ENCODE measurements around the gene ADPRHL1.

The ADPRHL1 gene

DNA sequence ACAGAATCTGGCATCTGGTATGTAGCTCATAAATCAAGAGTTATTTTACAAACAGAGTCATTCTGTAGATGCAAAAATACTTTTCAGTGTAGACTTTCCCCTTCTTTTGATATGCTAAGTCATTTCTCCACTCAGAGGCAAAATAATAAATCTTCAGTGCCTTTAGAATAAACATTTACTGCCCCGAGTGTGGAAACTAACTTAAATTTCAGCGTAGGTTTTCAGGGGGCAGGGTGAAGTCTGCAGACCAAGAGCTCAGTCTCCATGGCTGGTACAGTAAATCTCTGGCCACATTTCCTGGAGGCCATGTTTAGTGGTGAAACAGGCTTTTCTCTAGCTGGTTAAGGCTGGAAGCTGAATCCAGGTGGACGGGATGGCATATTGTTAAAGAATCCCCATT lies 13.1 kb upstream of the ADPRHL1 start:
- no peak for DNase-seq (ENCODE audit: low read depth, low spot score)
- Histone ChIP-seq H3K9ac (ENCODE audit: insufficient read length) (no peak overlapping the region), H3K27ac (peak overlapping the region; percentile 79), H3K36me3 (ENCODE audit: insufficient read depth, low read length) (peaks cover 17% of the 10 kb centered on the region), H3K4me3 (no peak overlapping the region), H3K9me3 (ENCODE audit: low read depth, low read length) (no peaks in the 10 kb centered on the region)
- TF ChIP-seq FOXP2 (optimal IDR thresholded peaks at IDR 0.05; ENCODE audit: control extremely low read depth, extremely low read length, insufficient read depth) (no peak), EZH2 (IDR thresholded peaks at IDR 0.05) (no peak), POLR2AphosphoS5 (IDR thresholded peaks at IDR 0.05; ENCODE audit: borderline replicate concordance, low read depth, low read length) (no peak)

DNA sequence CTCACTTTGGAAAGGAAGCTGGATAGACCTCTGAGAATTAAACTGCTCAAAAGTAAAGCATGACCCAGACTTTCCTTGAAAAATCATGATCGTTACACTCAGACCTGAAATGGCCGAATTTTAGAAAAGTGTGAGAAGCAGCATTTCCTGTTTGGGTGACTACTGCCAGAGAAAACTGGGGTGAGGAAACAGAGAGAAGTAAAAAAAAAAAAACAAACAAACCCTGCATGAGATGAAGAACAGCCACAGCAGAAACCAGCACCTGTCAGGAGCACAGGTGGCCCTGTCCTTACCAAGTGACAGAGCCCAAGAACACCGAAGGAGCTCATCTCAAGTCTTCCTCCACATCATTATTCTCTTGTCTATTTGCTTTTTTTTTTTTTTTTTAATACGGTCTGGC lies 12.0 kb upstream of the ADPRHL1 start:
- Histone ChIP-seq H3K9me3 (ENCODE audit: low read depth, low read length) (no peaks in the 10 kb centered on the region), H3K4me3 (no peak overlapping the region), H3K27ac (no peak overlapping the region), H3K9ac (ENCODE audit: insufficient read length) (no peak overlapping the region), H3K36me3 (ENCODE audit: insufficient read depth, low read length) (peaks cover 27% of the 10 kb centered on the region)
- TF ChIP-seq EZH2 (IDR thresholded peaks at IDR 0.05) (no peak), FOXP2 (optimal IDR thresholded peaks at IDR 0.05; ENCODE audit: control extremely low read depth, extremely low read length, insufficient read depth) (no peak), POLR2AphosphoS5 (IDR thresholded peaks at IDR 0.05; ENCODE audit: borderline replicate concordance, low read depth, low read length) (no peak)
- DNase-seq (ENCODE audit: low read depth, low spot score) = no peak

DNA sequence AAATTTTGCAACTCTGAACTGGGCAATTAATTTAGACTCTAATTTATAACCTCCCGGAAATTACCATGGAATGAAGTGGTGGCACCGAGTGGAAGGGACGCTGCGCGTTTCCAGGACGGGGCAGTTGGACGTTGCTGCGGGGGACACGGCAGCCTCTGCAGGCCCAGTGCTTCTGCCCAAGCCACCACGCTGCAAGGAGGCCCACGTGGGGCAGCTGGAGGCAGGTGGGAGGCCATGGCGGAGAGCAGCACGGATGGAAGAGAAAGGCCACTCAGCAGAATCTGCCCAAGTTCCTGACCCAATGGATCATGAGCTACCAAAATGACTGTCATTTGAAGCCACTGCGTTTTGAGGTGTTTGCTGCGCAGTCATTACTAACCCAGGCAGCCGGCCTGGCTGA lies 11.2 kb upstream of the ADPRHL1 start:
- Histone ChIP-seq H3K27ac (no peak overlapping the region), H3K9ac (ENCODE audit: insufficient read length) (no peak overlapping the region), H3K9me3 (ENCODE audit: low read depth, low read length) (no peaks in the 10 kb centered on the region), H3K4me3 (no peak overlapping the region), H3K36me3 (ENCODE audit: insufficient read depth, low read length) (peaks cover 36% of the 10 kb centered on the region)
- TF ChIP-seq FOXP2 (optimal IDR thresholded peaks at IDR 0.05; ENCODE audit: control extremely low read depth, extremely low read length, insufficient read depth) (no peak), EZH2 (IDR thresholded peaks at IDR 0.05) (no peak), POLR2AphosphoS5 (IDR thresholded peaks at IDR 0.05; ENCODE audit: borderline replicate concordance, low read depth, low read length) (no peak)
- no peak for DNase-seq (ENCODE audit: low read depth, low spot score)

DNA sequence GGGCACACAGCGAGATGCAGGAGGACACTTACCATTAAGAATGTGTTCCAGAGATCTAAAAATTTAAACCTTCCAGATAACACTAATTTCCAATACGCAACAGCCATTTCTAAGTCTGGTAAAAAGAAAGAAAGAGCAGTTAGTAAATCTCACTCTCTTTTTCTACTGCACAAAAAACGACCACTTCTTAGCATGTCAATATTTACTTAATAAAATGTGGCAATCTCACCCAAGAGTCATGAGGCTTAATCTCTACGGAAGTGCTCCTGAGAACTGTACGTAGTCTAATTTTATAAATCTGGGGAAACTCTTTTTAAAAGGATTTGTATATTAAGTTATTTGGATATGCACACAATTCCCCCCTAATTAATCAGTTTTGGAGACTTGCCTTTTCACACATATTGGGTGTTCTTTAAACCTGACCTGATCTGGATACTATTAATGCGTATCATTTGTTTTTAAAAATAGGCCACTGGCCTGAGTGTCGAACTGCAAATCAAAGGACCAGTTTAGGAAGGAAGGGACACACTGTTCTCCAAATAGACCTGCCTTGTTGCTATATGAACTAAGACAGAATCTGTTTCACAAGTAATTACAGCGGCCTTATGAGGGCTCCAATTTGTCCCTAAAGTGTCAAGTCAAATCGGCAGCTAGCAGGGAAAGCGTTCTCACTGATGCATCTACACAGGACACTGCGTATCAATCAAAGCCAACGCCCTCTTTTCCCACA lies 7.9 kb upstream of the ADPRHL1 start:
- Histone ChIP-seq H3K4me3 (no peak overlapping the region), H3K36me3 (ENCODE audit: insufficient read depth, low read length) (peaks cover 25% of the 10 kb centered on the region), H3K9ac (ENCODE audit: insufficient read length) (no peak overlapping the region), H3K27ac (no peak overlapping the region), H3K9me3 (ENCODE audit: low read depth, low read length) (no peaks in the 10 kb centered on the region)
- TF ChIP-seq EZH2 (IDR thresholded peaks at IDR 0.05) (no peak), FOXP2 (optimal IDR thresholded peaks at IDR 0.05; ENCODE audit: control extremely low read depth, extremely low read length, insufficient read depth) (no peak)
- no peak for DNase-seq (ENCODE audit: low read depth, low spot score)

DNA sequence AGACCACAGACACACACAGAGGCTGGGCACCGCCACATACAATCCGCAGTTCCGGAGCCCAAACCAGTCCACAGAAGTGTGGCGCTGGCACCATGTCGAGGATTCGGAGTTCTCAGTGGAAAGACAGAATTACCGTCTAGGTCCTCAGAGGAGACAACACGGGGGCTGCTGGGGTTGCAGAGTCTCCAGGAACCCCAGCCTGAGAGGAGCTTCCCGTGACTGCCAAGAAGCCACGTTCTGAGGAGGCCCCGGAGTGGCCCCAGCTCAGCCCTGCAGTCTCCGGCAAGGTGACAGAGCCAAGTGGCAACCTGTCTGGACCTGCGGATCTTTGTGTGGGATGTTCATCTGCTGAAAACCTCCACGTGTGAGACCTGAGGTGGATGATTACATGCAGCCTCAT lies 7.3 kb upstream of the ADPRHL1 start:
- H3K9me3 ChIP-seq (ENCODE audit: low read depth, low read length) = no peaks in the 10 kb centered on the region
- DNase-seq (ENCODE audit: low read depth, low spot score) = no peak
- no peak overlapping the region for H3K27ac ChIP-seq
- H3K9ac ChIP-seq (ENCODE audit: insufficient read length) = no peak overlapping the region
- TF ChIP-seq EZH2 (IDR thresholded peaks at IDR 0.05) = no peak
- TF ChIP-seq FOXP2 (optimal IDR thresholded peaks at IDR 0.05; ENCODE audit: control extremely low read depth, extremely low read length, insufficient read depth) = no peak
- no peak for TF ChIP-seq POLR2AphosphoS5 (IDR thresholded peaks at IDR 0.05; ENCODE audit: borderline replicate concordance, low read depth, low read length)
- no peak overlapping the region for H3K4me3 ChIP-seq
- H3K36me3 ChIP-seq (ENCODE audit: insufficient read depth, low read length) = peaks cover 23% of the 10 kb centered on the region

DNA sequence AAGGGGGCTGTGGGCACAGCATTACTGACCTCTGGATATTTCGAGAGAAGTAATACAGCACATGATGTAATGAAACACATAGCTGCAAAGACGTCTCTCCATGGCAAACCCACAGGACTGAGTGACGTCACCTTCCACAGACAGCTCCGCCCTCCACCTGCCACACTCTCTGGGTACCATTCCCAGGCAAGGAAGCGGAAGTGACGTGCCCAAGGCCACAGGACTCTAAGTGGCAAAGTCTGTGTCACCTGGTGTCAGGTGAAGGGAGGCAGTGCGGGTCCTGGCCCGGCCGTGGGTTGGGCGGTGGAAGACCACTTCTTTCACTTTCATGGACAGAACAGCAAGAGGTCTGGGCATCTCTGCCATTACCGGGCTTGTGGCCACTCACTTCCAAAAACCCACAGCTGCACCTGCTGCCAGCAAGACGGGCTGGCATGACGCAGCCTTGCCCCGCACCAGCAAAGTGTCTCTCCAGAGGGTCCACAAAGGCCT lies 6.8 kb upstream of the ADPRHL1 start:
- no peaks in the 10 kb centered on the region for H3K9me3 ChIP-seq (ENCODE audit: low read depth, low read length)
- no peak for TF ChIP-seq FOXP2 (optimal IDR thresholded peaks at IDR 0.05; ENCODE audit: control extremely low read depth, extremely low read length, insufficient read depth)
- TF ChIP-seq POLR2AphosphoS5 (IDR thresholded peaks at IDR 0.05; ENCODE audit: borderline replicate concordance, low read depth, low read length) = no peak
- TF ChIP-seq EZH2 (IDR thresholded peaks at IDR 0.05) = no peak
- H3K4me3 ChIP-seq = no peak overlapping the region
- no peak overlapping the region for H3K9ac ChIP-seq (ENCODE audit: insufficient read length)
- no peak for DNase-seq (ENCODE audit: low read depth, low spot score)
- H3K27ac ChIP-seq = no peak overlapping the region
- H3K36me3 ChIP-seq (ENCODE audit: insufficient read depth, low read length) = peaks cover 25% of the 10 kb centered on the region

DNA sequence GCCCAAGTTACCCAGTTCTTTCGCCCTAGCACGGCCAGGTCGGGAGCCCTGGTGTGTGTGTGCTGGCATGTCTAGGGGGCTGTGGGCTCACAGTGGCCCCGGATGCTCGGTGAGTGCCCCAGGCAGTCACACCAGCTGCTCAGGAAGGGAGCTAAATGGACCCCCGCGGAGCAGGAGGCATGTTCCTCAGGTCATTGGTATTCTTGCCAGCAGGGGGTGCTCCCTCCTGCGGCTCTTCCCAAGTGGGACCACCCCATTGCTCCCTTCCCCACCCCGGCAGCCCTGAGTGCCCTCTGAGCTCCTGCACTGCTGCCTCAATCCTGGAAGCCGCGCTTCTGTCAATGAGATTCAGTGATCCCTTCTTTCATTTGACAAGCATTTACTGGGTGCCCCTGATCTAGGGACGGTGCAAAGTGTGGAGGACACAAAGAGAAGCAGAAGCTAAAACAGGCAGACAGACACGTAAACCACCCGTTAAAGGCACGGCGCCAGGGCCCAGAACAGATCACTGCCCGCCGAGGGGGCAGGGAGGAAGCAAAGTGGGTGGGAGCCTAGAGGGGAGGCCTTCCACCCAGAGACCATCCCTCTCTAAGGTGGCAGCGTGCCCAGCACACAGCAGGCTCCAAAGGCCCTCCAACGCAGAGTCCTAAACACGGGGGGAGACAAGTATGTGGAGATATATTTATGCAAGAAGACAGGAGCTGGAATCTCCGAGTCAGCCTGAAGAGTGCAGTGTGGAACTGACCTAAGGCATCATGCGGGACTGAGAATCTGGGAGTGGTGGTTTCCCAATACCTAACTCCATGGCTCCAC lies 5.2 kb upstream of the ADPRHL1 start:
- Histone ChIP-seq H3K9ac (ENCODE audit: insufficient read length) (no peak overlapping the region), H3K9me3 (ENCODE audit: low read depth, low read length) (no peaks in the 10 kb centered on the region), H3K36me3 (ENCODE audit: insufficient read depth, low read length) (peaks cover 26% of the 10 kb centered on the region), H3K4me3 (peak overlapping the region; percentile 70), H3K27ac (peak overlapping the region; percentile 93)
- peak; percentile 26 for DNase-seq (ENCODE audit: low read depth, low spot score)
- TF ChIP-seq EZH2 (IDR thresholded peaks at IDR 0.05) = no peak
- no peak for TF ChIP-seq FOXP2 (optimal IDR thresholded peaks at IDR 0.05; ENCODE audit: control extremely low read depth, extremely low read length, insufficient read depth)
- peak; percentile 57 for TF ChIP-seq POLR2AphosphoS5 (IDR thresholded peaks at IDR 0.05; ENCODE audit: borderline replicate concordance, low read depth, low read length)

DNA sequence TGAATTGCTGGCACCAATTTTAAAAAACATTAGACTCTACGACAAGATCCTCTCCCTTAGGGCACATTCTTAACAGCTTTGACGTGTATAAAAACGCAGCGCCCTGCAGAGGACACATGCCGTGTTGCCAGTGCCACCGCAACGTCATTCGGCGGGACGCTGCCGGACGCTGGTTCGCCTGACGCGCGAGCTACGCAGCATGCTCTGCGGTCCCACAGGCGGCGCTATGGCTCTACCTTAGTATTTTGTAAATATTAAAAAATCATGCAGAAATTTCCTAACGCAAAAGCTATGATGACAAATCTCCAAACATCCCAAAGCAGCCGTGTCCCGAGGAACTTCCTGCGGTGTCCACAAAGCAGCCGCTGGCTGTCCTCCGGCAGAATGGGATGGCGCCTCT lies 4.2 kb upstream of the ADPRHL1 start:
- Histone ChIP-seq H3K9ac (ENCODE audit: insufficient read length) (no peak overlapping the region), H3K9me3 (ENCODE audit: low read depth, low read length) (no peaks in the 10 kb centered on the region), H3K36me3 (ENCODE audit: insufficient read depth, low read length) (peaks cover 26% of the 10 kb centered on the region), H3K27ac (peak overlapping the region; percentile 93), H3K4me3 (peak overlapping the region; percentile 70)
- no peak for TF ChIP-seq POLR2AphosphoS5 (IDR thresholded peaks at IDR 0.05; ENCODE audit: borderline replicate concordance, low read depth, low read length)
- TF ChIP-seq EZH2 (IDR thresholded peaks at IDR 0.05) = no peak
- peak; percentile 83 for TF ChIP-seq FOXP2 (optimal IDR thresholded peaks at IDR 0.05; ENCODE audit: control extremely low read depth, extremely low read length, insufficient read depth)
- DNase-seq (ENCODE audit: low read depth, low spot score) = peak; percentile 72

Data from SK-N-MC (cell line).